Activated T-cell treated with anti-CD3 and anti-CD28 coated beads, Interleukin-2, amount 50 U/mL, for 24 hours (primary cell): ENCODE measurements around the gene PALD1.

ENCODE experiments used
- DNase-seq: peaks from one replicate; pipeline ENCODE4 v3.0.0-alpha.2; 2020
- H3K27ac Mint-ChIP-seq: 2 replicates; pipeline ENCODE4 v1.8.0; 2020; ENCODE audit warnings: mild to moderate bottlenecking, mixed read lengths
- H3K27me3 Mint-ChIP-seq: 2 replicates; pipeline ENCODE4 v1.8.0; 2020; ENCODE audit warnings: mixed read lengths
- H3K36me3 Mint-ChIP-seq: 2 replicates; pipeline ENCODE4 v1.8.0; 2020; ENCODE audit warnings: low read depth, mixed read lengths
- H3K4me1 Mint-ChIP-seq: 2 replicates; pipeline ENCODE4 v1.8.0; 2020; ENCODE audit warnings: low read depth, mixed read lengths
- H3K4me3 Mint-ChIP-seq: 2 replicates; pipeline ENCODE4 v1.8.0; 2020; ENCODE audit warnings: mild to moderate bottlenecking, moderate library complexity, mixed read lengths
- H3K9me3 Mint-ChIP-seq: 2 replicates; pipeline ENCODE4 v1.8.0; 2020; ENCODE audit warnings: mixed read lengths

PALD1 gene

DNA sequence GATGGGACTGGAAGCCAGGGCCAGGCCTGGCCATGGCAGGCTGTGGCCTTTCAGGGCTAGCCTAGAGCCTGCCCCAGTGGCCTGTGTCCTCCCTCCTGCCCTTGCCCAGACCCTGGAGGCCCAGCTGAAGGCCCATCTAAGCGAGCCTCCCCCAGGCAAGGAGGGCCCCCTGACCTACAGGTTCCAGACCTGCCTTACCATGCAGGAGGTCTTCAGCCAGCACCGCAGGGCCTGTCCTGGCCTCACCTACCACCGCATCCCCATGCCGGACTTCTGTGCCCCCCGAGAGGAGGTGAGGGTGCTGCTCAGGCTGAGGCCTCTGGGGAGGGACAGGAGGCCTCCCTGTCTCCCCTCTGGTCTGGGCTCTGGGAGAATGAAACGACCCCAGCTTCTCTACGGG, 60.9 kb downstream of the PALD1 start:
- no peaks in the 10 kb centered on the region for H3K4me1 Mint-ChIP-seq
- H3K36me3 Mint-ChIP-seq: no peaks in the 10 kb centered on the region
- H3K9me3 Mint-ChIP-seq: no peaks in the 10 kb centered on the region
- H3K27me3 Mint-ChIP-seq: no peaks in the 10 kb centered on the region
- DNase-seq: no peak
- no peak overlapping the region for H3K27ac Mint-ChIP-seq
- no peak overlapping the region for H3K4me3 Mint-ChIP-seq

DNA sequence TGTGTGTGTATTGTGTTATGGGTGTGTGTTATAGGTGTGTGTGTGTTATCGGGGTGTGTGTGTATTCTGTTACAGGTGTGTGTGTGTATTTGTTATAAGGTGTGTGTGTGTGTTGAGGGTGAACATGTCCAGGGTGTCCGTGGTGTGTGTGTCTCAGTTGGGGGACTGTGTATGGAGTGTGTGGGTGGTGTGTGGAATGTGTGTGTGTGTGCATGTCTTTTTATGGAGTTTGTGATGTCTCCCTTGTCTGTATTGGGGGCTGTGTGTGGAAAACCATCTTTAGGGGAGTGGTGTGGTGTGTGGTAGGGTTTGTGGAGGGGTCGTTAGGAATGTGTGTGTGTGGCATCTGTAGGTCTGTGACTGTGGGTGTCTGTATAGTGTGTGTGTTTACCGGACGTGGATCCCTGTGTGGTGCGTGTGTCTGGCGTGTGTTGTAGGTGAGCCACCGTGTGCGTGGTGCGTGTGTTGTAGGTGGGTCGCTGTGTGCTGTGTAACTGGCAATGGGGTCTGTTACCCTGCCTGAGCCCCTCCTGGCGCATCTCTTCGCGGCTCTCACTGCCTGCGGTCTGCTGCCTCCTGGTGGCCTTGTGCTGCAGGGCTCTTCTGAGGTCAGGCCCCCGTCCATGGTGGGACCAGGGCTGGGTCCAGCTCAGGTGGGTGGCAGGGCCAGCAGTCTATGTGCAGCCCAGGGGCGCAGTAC, 61.7 kb downstream of the PALD1 start:
- no peak overlapping the region for H3K4me3 Mint-ChIP-seq
- peak; percentile 45 for DNase-seq
- no peak overlapping the region for H3K27ac Mint-ChIP-seq
- no peaks in the 10 kb centered on the region for H3K36me3 Mint-ChIP-seq
- H3K9me3 Mint-ChIP-seq: no peaks in the 10 kb centered on the region
- no peaks in the 10 kb centered on the region for H3K4me1 Mint-ChIP-seq
- H3K27me3 Mint-ChIP-seq: no peaks in the 10 kb centered on the region

DNA sequence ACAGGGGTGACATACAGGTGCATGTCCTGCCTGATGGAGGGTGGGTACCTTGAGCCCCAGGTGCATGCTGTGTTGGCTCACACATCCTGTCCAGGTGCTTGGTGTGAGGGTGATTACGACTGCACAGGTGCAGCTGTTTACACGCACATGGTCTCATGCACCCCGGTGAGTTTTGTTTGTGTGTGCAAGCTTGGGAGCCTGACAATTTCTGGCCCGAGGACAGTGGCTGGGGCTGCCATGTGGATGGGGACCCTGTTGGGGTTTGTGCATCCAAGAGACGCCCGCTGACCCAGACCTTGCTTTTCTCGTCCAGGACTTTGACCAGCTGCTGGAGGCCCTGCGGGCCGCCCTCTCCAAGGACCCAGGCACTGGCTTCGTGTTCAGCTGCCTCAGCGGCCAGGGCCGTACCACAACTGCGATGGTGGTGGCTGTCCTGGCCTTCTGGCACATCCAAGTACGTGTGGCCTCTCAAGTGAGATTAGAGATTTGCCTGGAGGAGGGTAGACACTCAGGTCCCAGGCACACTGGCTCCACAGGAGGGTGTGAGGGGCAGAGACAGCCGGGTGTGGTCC, 62.3 kb downstream of the PALD1 start:
- Mint-ChIP-seq H3K36me3 (no peaks in the 10 kb centered on the region), H3K27me3 (no peaks in the 10 kb centered on the region), H3K4me1 (no peaks in the 10 kb centered on the region), H3K27ac (no peak overlapping the region), H3K9me3 (no peaks in the 10 kb centered on the region), H3K4me3 (no peak overlapping the region)
- DNase-seq: no peak

- Mint-ChIP-seq H3K27ac (no peak overlapping the region), H3K4me1 (no peaks in the 10 kb centered on the region), H3K27me3 (no peaks in the 10 kb centered on the region)
Measured at GRCh38 chr10:70541736-70542564, 63.4 kb downstream of the PALD1 start.

DNA sequence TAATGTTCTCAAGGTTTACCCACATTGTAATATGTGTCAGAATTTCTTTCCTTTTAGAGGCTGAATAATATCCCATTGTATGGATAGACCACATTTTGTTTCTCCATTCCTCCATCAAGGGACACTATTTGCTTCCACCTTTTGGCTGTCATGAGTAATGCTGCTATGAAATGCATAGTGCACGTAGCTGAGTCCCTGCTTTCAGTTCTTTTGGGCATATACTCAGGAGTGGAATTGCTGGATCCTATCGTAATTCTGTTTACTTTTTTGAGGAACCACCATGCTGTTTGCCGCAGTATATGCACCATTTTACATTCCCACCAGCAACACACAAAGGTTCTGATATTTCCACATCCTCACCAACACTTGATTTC, 64.0 kb downstream of the PALD1 start:
- Mint-ChIP-seq H3K27ac (no peak overlapping the region), H3K9me3 (no peaks in the 10 kb centered on the region), H3K36me3 (no peaks in the 10 kb centered on the region), H3K4me1 (no peaks in the 10 kb centered on the region), H3K4me3 (no peak overlapping the region), H3K27me3 (no peaks in the 10 kb centered on the region)
- no peak for DNase-seq

More at GRCh38 chr10:70541736-70542564, 63.4 kb downstream of the PALD1 start:
- Mint-ChIP-seq H3K4me3 (no peak overlapping the region), H3K36me3 (no peaks in the 10 kb centered on the region), H3K9me3 (no peaks in the 10 kb centered on the region)
- no peak for DNase-seq

DNA sequence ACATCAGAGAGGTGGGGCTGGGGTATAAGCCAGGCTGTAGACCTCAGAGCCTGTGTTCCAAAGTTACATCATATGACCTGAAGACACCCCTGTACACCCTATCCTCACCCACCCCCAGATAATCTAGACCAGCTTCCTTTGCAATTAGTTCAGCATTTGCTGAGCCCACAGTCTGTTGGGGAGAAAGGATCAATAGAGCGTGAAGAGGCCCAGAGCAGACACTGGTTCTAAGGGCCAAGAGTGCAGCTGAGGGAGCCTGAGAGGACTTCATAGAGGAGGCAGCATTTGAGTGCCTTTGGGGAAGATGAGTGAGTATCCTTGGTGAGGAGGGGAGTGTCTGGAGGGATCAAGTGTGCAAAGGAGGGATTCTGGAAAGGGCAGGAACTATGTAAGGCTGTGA, 65.3 kb downstream of the PALD1 start:
- Mint-ChIP-seq H3K27ac (no peak overlapping the region), H3K27me3 (no peaks in the 10 kb centered on the region), H3K4me3 (no peak overlapping the region), H3K4me1 (no peaks in the 10 kb centered on the region), H3K36me3 (no peaks in the 10 kb centered on the region), H3K9me3 (no peaks in the 10 kb centered on the region)
- DNase-seq: no peak

- Mint-ChIP-seq H3K4me3 (no peak overlapping the region), H3K27ac (no peak overlapping the region), H3K27me3 (no peaks in the 10 kb centered on the region), H3K4me1 (no peaks in the 10 kb centered on the region), H3K9me3 (no peaks in the 10 kb centered on the region), H3K36me3 (no peaks in the 10 kb centered on the region)
- no peak for DNase-seq
Measured at GRCh38 chr10:70544431-70545340, 66.1 kb downstream of the PALD1 start.

- H3K4me1 Mint-ChIP-seq: no peaks in the 10 kb centered on the region
- no peaks in the 10 kb centered on the region for H3K27me3 Mint-ChIP-seq
- no peak overlapping the region for H3K4me3 Mint-ChIP-seq
- no peaks in the 10 kb centered on the region for H3K36me3 Mint-ChIP-seq
- DNase-seq: no peak
- no peak overlapping the region for H3K27ac Mint-ChIP-seq
- H3K9me3 Mint-ChIP-seq: no peaks in the 10 kb centered on the region
Measured at GRCh38 chr10:70546584-70546983, 68.0 kb downstream of the PALD1 start.

GRCh38 chr10:70549351-70549961, 70.9 kb downstream of the PALD1 start:
- no peaks in the 10 kb centered on the region for H3K9me3 Mint-ChIP-seq

DNA sequence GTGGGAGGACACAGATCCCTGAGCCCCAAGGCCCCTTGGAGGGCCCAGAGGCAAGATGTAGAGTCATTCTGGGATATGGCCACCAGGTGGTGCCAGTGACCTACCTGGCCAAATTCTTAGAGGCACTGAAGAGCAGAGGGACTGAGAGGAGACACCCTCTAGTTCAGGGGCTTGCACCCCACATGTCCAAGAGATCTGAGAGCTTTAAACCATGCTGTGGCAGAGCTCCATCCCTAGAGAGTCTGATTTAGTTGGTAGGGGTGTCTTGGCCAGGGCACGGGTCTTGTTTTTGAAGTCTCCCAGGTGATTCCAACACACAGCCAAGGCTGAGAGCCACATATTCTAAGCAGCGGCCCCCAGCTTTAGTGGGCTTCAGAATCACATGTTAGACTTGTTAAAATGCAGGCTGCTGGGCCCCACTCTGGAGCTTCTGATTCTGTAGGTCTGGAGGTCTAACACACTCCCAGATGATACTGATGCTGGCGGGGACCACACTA, 71.4 kb downstream of the PALD1 start:
- H3K4me3 Mint-ChIP-seq: no peak overlapping the region
- no peaks in the 10 kb centered on the region for H3K36me3 Mint-ChIP-seq
- H3K27ac Mint-ChIP-seq: no peak overlapping the region
- DNase-seq: peak; percentile 85
- no peaks in the 10 kb centered on the region for H3K9me3 Mint-ChIP-seq
- H3K4me1 Mint-ChIP-seq: no peaks in the 10 kb centered on the region
- no peaks in the 10 kb centered on the region for H3K27me3 Mint-ChIP-seq

More at GRCh38 chr10:70549351-70549961, 70.9 kb downstream of the PALD1 start:
- H3K4me3 Mint-ChIP-seq: no peak overlapping the region
- no peak for DNase-seq
- no peaks in the 10 kb centered on the region for H3K4me1 Mint-ChIP-seq
- H3K36me3 Mint-ChIP-seq: no peaks in the 10 kb centered on the region
- no peaks in the 10 kb centered on the region for H3K27me3 Mint-ChIP-seq
- no peak overlapping the region for H3K27ac Mint-ChIP-seq

DNA sequence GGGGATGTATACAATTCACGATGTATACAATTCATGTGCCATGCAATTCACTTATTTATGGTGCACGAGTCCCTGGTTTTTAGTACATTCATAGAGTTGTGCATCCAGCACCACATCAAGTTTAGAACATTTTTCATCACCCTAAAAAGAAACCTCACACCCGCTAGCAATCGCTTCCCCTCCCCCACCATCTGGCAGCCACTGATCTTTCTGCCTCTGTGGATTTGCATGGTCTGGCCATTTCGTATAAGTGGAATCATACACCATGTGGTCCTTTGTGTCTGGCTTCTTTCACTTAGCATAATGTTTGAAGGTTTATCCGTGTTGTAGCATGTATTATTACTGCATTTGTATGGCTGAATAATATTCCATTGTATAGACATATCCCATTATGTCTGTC, 71.9 kb downstream of the PALD1 start:
- H3K36me3 Mint-ChIP-seq: no peaks in the 10 kb centered on the region
- H3K4me3 Mint-ChIP-seq: no peak overlapping the region
- H3K27me3 Mint-ChIP-seq: no peaks in the 10 kb centered on the region
- no peak overlapping the region for H3K27ac Mint-ChIP-seq
- H3K9me3 Mint-ChIP-seq: no peaks in the 10 kb centered on the region
- no peak for DNase-seq
- no peaks in the 10 kb centered on the region for H3K4me1 Mint-ChIP-seq

DNA sequence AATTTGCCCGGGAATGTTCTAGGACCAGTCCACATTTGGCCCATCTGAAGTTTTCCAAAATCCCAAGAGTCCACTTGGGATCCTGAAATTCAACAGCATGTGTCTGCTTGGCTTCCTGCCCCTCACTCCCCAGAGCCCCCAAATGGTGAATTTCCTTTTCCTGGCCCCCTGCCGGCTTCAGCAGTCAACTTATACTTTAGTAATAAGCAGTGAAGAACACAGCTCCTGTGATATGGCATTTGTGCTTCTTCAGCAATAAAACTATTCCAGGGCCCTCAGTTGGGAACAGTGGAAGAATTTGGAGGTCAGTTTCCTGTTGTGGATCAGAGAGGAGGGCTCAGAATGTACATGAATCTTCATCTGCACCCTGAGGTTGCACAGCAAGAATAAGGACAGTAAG, 72.9 kb downstream of the PALD1 start:
- no peak for DNase-seq
- Mint-ChIP-seq H3K27ac (no peak overlapping the region), H3K4me3 (no peak overlapping the region)

DNA sequence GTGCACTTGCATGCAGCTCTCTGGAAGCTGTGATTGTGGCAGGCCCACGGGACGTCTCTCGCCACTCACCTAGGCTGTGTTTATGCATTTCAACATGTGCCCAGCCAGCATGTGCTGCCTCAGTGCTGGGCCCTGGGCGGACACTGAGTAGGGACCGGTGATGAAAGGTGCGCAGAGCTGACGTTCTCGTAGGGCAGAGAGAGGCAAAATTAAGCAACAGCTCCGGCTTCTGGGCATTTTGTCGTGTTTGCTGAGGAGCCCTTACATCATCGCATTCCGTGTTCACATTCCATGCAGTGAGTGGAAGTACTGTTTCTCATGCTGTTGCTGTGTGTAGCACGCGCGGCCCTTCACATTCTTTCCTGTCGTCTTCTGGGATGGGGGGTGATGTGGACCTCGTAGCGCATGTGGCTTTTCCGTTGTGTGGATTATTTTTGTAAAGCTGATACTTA, 73.4 kb downstream of the PALD1 start:
- Mint-ChIP-seq H3K36me3 (no peaks in the 10 kb centered on the region), H3K4me1 (no peaks in the 10 kb centered on the region), H3K9me3 (no peaks in the 10 kb centered on the region), H3K4me3 (no peak overlapping the region), H3K27ac (no peak overlapping the region), H3K27me3 (no peaks in the 10 kb centered on the region)
- DNase-seq: no peak

More for the DNA sequence above, 72.9 kb downstream of the PALD1 start:
- Mint-ChIP-seq H3K9me3 (no peaks in the 10 kb centered on the region), H3K27me3 (no peaks in the 10 kb centered on the region), H3K36me3 (no peaks in the 10 kb centered on the region), H3K4me1 (no peaks in the 10 kb centered on the region)

- Mint-ChIP-seq H3K9me3 (no peaks in the 10 kb centered on the region), H3K4me1 (no peaks in the 10 kb centered on the region), H3K36me3 (no peaks in the 10 kb centered on the region), H3K27me3 (no peaks in the 10 kb centered on the region), H3K4me3 (no peak overlapping the region), H3K27ac (no peak overlapping the region)
- DNase-seq: no peak
Measured at GRCh38 chr10:70552586-70552985, 74.0 kb downstream of the PALD1 start.
